ENCODE measurements around the gene RHBDD3.
A peak's percentile ranks its signal among the peaks of the same experiment; 100 is the strongest.

DNA sequence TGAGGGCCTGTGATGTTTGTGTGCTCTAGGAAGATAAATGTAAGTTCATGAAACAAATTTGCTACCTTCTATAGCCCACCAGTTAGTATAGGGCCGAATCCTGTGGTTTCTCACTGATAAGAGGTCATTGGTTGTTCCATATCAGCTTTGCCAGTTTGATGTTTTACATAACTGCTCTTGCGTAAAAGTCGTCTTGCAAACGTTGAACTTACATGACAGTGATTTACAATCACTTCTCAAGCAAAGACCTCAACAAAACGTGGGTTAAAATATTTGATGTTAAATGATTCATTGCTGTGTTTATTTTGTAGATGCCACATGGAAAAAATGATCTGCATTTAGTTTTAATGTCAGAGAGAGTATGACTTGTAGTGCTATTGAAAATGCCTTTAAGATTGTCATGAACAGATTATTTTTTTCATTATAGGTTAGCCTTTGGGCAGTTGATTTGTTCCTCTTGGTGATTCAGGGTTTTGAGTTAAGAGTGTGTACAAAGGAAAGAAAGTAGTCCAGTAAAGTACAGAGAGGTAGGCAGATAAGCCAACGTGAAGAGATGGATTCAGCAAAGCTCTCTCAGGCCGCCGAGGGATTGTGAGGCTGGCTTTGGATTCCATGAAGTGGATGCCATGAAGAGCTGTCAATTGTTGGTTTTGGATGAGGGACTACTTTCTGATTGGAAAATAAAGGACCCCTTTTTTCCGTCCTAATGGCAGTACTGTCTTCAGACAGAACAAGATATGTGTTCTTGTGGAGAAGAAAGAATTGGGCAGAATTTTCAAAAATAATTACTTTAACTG, 2.9 kb upstream of the RHBDD3 start:
- TF ChIP-seq SMC3 (conservative IDR thresholded peaks at IDR 0.05; ENCODE audit: insufficient read depth, low read depth, low read length) (no peak), IRF2 (CRISPR knock-in tag; IDR thresholded peaks at IDR 0.05) (no peak), JUN (IDR thresholded peaks at IDR 0.05; ENCODE audit: borderline replicate concordance, low read depth, low read length) (no peak), JUN (CRISPR knock-in tag; IDR thresholded peaks at IDR 0.05; ENCODE audit: borderline replicate concordance) (no peak), MEIS2 (IDR thresholded peaks at IDR 0.05; ENCODE audit: partially characterized antibody) (peak; percentile 93), KLF6 (CRISPR knock-in tag; IDR thresholded peaks at IDR 0.05; ENCODE audit: borderline replicate concordance) (no peak), TAF7 (tag; IDR thresholded peaks at IDR 0.05) (no peak), DPF2 (IDR thresholded peaks at IDR 0.05) (peak; percentile 62), SRSF1 (IDR thresholded peaks at IDR 0.05; ENCODE audit: low read depth, low read length) (no peak), FUS (optimal IDR thresholded peaks at IDR 0.05; ENCODE audit: low read depth, low read length) (no peak), KDM1A (IDR thresholded peaks at IDR 0.05) (peak; percentile 98)
- TF ChIP-seq, protein P1, sequence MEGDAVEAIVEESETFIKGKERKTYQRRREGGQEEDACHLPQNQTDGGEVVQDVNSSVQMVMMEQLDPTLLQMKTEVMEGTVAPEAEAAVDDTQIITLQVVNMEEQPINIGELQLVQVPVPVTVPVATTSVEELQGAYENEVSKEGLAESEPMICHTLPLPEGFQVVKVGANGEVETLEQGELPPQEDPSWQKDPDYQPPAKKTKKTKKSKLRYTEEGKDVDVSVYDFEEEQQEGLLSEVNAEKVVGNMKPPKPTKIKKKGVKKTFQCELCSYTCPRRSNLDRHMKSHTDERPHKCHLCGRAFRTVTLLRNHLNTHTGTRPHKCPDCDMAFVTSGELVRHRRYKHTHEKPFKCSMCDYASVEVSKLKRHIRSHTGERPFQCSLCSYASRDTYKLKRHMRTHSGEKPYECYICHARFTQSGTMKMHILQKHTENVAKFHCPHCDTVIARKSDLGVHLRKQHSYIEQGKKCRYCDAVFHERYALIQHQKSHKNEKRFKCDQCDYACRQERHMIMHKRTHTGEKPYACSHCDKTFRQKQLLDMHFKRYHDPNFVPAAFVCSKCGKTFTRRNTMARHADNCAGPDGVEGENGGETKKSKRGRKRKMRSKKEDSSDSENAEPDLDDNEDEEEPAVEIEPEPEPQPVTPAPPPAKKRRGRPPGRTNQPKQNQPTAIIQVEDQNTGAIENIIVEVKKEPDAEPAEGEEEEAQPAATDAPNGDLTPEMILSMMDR (IDR thresholded peaks at IDR 0.05 in 2 of 3, conservative IDR thresholded peaks at IDR 0.05 in 1 of 3; ENCODE audit: insufficient read depth in 2 of 3, low read depth in 1 of 3, low read length in 3 of 3) = no peak

All from K562 (cell line).